Nephron progenitor cell (in vitro differentiated cells): ENCODE data around the gene METAP2.

Experiments
- DNase-seq: peaks from one replicate; pipeline ENCODE4 v3.0.0; 2021
- H3K27ac Mint-ChIP-seq: 2 replicates; pipeline ENCODE4 v1.8.0; 2021; ENCODE audit warnings: mild to moderate bottlenecking, moderate library complexity, mixed read lengths
- H3K27me3 Mint-ChIP-seq: 2 replicates; pipeline ENCODE4 v1.8.0; 2021; ENCODE audit warnings: mild to moderate bottlenecking, low read depth, mixed read lengths; ENCODE audit not compliant: poor library complexity
- H3K36me3 Mint-ChIP-seq: 2 replicates; pipeline ENCODE4 v1.8.0; 2021; ENCODE audit warnings: low read depth, mixed read lengths
- H3K4me1 Mint-ChIP-seq: 2 replicates; pipeline ENCODE4 v1.8.0; 2021; ENCODE audit warnings: mixed read lengths
- H3K4me3 Mint-ChIP-seq: 2 replicates; pipeline ENCODE4 v1.8.0; 2021; ENCODE audit warnings: mild to moderate bottlenecking, moderate library complexity, mixed read lengths
- H3K9me3 Mint-ChIP-seq: 2 replicates; pipeline ENCODE4 v1.8.0; 2021; ENCODE audit warnings: mild to moderate bottlenecking, moderate library complexity, mixed read lengths
- CTCF ChIP-seq: fragments of 200-600 bp; sonication (generic); IDR thresholded peaks from 2 replicates; pipeline ENCODE4 v1.5.0; 2021; ENCODE audit warnings: antibody characterized with exemption

The METAP2 gene

DNA sequence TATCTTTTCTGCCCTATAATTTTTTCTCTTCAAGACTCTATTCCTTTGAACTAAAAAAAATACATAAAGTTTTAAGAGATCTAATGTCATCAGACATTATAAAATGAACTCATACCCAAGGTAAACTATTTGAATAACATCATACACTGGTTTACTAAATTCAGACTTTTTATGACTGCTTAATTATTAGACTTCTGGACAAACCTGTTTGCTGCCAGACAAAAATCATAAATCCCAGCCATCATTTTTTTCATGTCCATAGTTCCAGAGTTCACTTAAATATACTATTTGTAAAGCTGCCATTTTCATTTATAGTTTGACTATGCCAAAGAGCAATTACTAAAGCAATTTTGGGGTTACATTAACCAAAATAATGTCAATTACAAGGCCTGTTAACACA lies 43.3 kb downstream of the METAP2 start:
- Mint-ChIP-seq H3K27me3 (no peaks in the 10 kb centered on the region), H3K4me1 (no peaks in the 10 kb centered on the region), H3K36me3 (peaks cover 27% of the 10 kb centered on the region), H3K27ac (no peak overlapping the region), H3K9me3 (no peaks in the 10 kb centered on the region), H3K4me3 (no peak overlapping the region)
- DNase-seq: no peak
- no peak for TF ChIP-seq CTCF

DNA sequence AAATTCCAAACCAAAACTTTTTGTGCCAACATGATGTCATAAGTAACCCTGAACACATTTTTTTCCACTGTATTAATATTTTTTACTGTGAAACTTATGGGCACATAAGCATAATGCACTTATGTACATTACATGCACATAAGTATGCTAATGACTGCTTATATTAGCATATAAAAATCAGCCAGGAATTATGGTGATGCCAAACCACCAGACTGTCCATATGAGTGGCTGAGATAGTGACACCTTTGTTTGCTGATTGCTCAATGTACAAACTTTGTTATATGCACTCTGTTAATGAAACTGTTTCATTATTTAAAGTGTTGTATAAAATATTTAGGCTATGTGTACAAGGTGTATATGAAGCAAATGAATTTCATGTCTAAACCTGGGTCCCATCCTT lies 45.0 kb downstream of the METAP2 start:
- H3K36me3 Mint-ChIP-seq: peaks cover 13% of the 10 kb centered on the region
- DNase-seq: no peak
- no peak overlapping the region for H3K4me3 Mint-ChIP-seq
- no peaks in the 10 kb centered on the region for H3K27me3 Mint-ChIP-seq
- no peaks in the 10 kb centered on the region for H3K9me3 Mint-ChIP-seq
- no peaks in the 10 kb centered on the region for H3K4me1 Mint-ChIP-seq
- no peak overlapping the region for H3K27ac Mint-ChIP-seq
- TF ChIP-seq CTCF: no peak

- Mint-ChIP-seq H3K4me1 (no peaks in the 10 kb centered on the region), H3K4me3 (no peak overlapping the region), H3K9me3 (no peaks in the 10 kb centered on the region), H3K27ac (no peak overlapping the region), H3K36me3 (no peaks in the 10 kb centered on the region), H3K27me3 (no peaks in the 10 kb centered on the region)
- DNase-seq: no peak
- TF ChIP-seq CTCF: no peak
Observed at GRCh38 chr12:95520816-95521215, 46.9 kb downstream of the METAP2 start.

DNA sequence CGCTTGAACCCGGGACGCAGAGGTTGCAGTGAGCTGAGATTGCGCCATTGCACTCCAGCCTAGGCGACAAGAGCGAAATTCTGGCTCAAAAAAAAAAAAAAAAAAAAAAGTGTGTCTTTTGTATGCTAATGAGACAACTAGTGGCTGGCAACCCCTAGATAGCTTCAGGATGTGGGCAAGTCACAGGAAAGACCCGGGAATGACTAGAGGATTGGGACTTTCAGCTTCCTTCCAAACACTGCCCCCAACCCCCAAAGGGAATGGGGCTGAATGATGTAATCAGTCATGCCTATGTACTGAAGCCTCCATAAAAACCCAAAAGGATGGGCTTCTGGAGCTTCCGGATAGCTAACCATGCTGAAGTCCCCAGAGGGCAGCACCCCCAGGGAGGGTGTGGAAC lies 48.7 kb downstream of the METAP2 start:
- H3K4me3 Mint-ChIP-seq: no peak overlapping the region

GRCh38 chr12:95528431-95528830 lies 54.5 kb downstream of the METAP2 start:
- DNase-seq: no peak
- no peak overlapping the region for H3K4me3 Mint-ChIP-seq
- no peaks in the 10 kb centered on the region for H3K36me3 Mint-ChIP-seq
- no peak overlapping the region for H3K27ac Mint-ChIP-seq
- H3K9me3 Mint-ChIP-seq: no peaks in the 10 kb centered on the region
- H3K4me1 Mint-ChIP-seq: no peaks in the 10 kb centered on the region
- TF ChIP-seq CTCF: no peak
- H3K27me3 Mint-ChIP-seq: no peaks in the 10 kb centered on the region

More for the DNA sequence above, 48.7 kb downstream of the METAP2 start:
- DNase-seq: no peak
- no peak overlapping the region for H3K27ac Mint-ChIP-seq
- no peaks in the 10 kb centered on the region for H3K9me3 Mint-ChIP-seq
- no peaks in the 10 kb centered on the region for H3K27me3 Mint-ChIP-seq
- no peaks in the 10 kb centered on the region for H3K36me3 Mint-ChIP-seq
- no peaks in the 10 kb centered on the region for H3K4me1 Mint-ChIP-seq
- TF ChIP-seq CTCF: no peak

DNA sequence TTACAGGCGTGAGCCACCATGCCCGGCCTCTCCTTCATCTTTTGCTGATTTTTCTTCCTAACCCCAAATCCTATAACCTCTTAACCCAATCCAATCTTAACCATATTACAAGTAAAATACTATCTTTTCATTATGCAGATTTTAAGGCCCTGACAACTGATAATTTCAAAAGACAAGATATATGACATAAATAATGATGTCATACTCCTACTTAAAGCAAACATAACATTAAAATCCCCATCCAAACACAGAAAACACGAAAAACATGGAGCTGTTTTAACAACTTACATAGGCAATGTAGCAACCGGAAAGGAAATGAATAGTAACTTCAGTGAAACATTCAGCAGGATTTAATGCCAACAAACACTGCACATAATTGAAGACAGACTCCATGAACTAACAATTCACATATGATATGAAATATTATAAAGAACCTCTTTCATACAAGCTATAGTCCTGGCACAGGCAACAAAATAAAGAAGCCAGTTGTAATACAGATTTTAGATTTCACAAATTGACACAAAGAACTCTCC lies 55.8 kb downstream of the METAP2 start:
- Mint-ChIP-seq H3K4me3 (no peak overlapping the region), H3K27me3 (no peaks in the 10 kb centered on the region), H3K4me1 (peaks cover 5% of the 10 kb centered on the region), H3K36me3 (no peaks in the 10 kb centered on the region), H3K27ac (no peak overlapping the region), H3K9me3 (no peaks in the 10 kb centered on the region)
- no peak for TF ChIP-seq CTCF
- DNase-seq: no peak
